NCI-H146 (cell line): ENCODE measurements around the gene C20orf202.
A peak's percentile ranks its signal among the peaks of the same experiment; 100 is the strongest.

Source experiments
- DNase-seq: peaks from one replicate; lab custom pipeline; 2025; lab: John Stamatoyannopoulos, UW

The C20orf202 gene

GRCh38 chr20:1202762-1203504 is at the start of gene C20orf202:
Gene C20orf202, plus strand, starts transcription at chr20:1203454. Its CDS starts 132 bp downstream, at chr20:1203586.
- no peak for DNase-seq

GRCh38 chr20:1154226-1154625 is 49.0 kb upstream of the C20orf202 start:
- no peak for DNase-seq

- DNase-seq = no peak
Observed at GRCh38 chr20:1154691-1155090, 48.6 kb upstream of the C20orf202 start.

- no peak for DNase-seq
Observed at GRCh38 chr20:1155342-1155741, 47.9 kb upstream of the C20orf202 start.

GRCh38 chr20:1160496-1160895 is 42.8 kb upstream of the C20orf202 start:
- no peak for DNase-seq

GRCh38 chr20:1160991-1161390 is 42.3 kb upstream of the C20orf202 start:
- DNase-seq = no peak

GRCh38 chr20:1163105-1163504 is 40.1 kb upstream of the C20orf202 start:
- no peak for DNase-seq

- DNase-seq = no peak
Observed at GRCh38 chr20:1163653-1164052, 39.6 kb upstream of the C20orf202 start.

- no peak for DNase-seq
Observed at GRCh38 chr20:1164871-1165270, 38.4 kb upstream of the C20orf202 start.

- no peak for DNase-seq
Observed at GRCh38 chr20:1165521-1165920, 37.7 kb upstream of the C20orf202 start.

GRCh38 chr20:1165941-1166340 is 37.3 kb upstream of the C20orf202 start:
- no peak for DNase-seq

GRCh38 chr20:1166948-1167720 is 36.1 kb upstream of the C20orf202 start:
- no peak for DNase-seq

- DNase-seq = no peak
Observed at GRCh38 chr20:1169224-1169623, 34.0 kb upstream of the C20orf202 start.

GRCh38 chr20:1171461-1172093 is 31.7 kb upstream of the C20orf202 start:
- no peak for DNase-seq

- peak; percentile 70 for DNase-seq
Observed at GRCh38 chr20:1173698-1174097, 29.6 kb upstream of the C20orf202 start.

- no peak for DNase-seq
Observed at GRCh38 chr20:1174787-1175186, 28.5 kb upstream of the C20orf202 start.

- no peak for DNase-seq
Observed at GRCh38 chr20:1177680-1178079, 25.6 kb upstream of the C20orf202 start.

- no peak for DNase-seq
Observed at GRCh38 chr20:1178103-1178502, 25.2 kb upstream of the C20orf202 start.

GRCh38 chr20:1178623-1179022 is 24.6 kb upstream of the C20orf202 start:
- no peak for DNase-seq

GRCh38 chr20:1180949-1181348 is 22.3 kb upstream of the C20orf202 start:
- no peak for DNase-seq

- no peak for DNase-seq
Observed at GRCh38 chr20:1182106-1182505, 21.1 kb upstream of the C20orf202 start.

- no peak for DNase-seq
Observed at GRCh38 chr20:1183153-1183552, 20.1 kb upstream of the C20orf202 start.

- DNase-seq = peak; percentile 39
Observed at GRCh38 chr20:1184260-1184637, 19.0 kb upstream of the C20orf202 start.
